NCI-H2196 (cell line): ENCODE measurements around the gene CHST9.
"Not testable (repeated sequence)": the region's sequence is repeated elsewhere in the genome, so short reads cannot be mapped to it uniquely, and the experiment has no call there.

ENCODE experiments used
- DNase-seq: peaks from one replicate; lab custom pipeline; 2025; ENCODE audit not compliant: unreplicated experiment; lab: John Stamatoyannopoulos, UW

CHST9 gene

DNA sequence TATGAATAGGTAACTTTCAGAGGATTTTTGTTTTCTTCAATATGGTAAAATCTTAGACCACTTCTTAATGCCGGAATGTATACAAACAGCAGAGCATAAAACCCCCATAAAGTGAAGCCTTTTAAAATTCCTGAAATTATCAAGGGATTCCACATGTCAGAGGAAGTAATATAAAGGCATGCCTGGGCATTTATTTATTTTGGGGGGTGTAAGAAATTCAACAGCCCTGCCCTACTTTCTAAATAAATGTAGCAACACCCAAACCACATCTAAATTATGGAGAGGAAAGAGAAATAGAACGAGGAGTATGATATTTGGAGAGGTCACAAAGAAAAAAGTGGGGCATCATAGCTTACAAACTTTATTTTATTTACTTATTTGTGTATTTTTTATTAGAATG lies 9.9 kb downstream of the CHST9 start:
- DNase-seq, result no peak

GRCh38 chr18:27171993-27172392 lies 13.1 kb downstream of the CHST9 start:
- DNase-seq, result no peak

DNA sequence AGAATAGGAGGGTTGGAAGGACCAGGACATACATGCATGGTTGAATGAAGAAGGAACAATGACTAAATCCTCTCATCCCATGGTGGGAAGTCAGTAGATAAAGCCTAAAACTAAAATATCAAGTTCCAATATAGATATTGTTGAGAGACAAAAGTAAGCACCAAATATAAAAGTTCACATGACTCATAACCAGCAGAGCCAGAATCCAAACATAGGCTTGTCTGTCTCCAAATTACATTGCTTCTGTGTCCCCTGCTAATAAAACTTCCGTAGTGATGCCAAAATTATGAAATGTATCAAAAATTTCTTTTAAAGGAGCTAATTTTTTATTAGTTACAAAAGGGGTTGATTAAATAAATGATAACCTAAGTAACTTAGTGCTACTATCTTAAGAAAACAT lies 19.7 kb downstream of the CHST9 start:
- no peak for DNase-seq

- no peak for DNase-seq
Measured at GRCh38 chr18:27164905-27165304, 20.2 kb downstream of the CHST9 start.

DNA sequence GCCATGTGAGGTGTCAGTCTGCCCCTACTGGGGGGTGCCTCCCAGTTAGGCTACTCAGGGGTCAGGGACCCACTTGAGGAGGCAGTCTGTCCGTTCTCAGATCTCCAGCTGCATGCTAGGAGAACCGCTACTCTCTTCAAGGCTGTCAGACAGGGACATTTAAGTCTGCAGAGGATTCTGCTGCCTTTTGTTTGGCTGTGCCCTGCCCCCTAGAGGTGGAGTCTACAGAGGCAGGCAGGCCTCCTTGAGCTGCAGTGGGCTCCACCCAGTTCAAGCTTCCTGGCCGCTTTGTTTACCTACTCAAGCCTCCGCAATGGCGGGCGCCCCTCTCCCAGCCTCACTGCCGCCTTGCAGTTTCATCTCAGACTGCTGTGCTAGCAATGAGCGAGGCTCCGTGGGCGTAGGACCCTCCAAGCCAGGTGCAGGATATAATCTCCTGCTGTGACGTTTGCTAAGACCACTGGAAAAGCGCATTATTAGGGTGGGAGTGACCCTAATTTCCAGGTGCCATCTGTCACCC lies 21.9 kb downstream of the CHST9 start:
- not testable (repeated sequence) for DNase-seq

- DNase-seq, result not testable (repeated sequence)
Measured at GRCh38 chr18:27149240-27149639, 35.9 kb downstream of the CHST9 start.

DNA sequence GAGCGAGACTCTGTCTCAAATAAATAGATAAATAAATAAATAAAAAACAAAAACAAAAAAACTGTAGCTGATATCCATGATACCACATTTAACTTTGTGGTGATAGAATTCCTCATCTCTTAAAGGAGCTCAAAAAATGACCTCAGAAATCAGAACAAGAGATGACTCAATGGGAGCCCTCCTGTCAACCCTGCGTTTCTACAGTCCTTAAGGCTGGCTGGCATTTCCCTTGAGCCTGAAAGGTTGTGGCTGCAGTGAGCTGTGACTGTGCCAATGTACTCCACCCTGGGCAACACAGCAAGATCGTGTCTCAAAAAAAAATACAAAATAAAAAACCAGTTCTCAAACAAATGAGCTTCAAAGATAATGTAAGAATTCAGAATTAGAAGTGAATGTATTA lies 40.4 kb downstream of the CHST9 start:
- no peak for DNase-seq

- DNase-seq, result no peak
Measured at GRCh38 chr18:27143580-27144287, 41.4 kb downstream of the CHST9 start.

DNA sequence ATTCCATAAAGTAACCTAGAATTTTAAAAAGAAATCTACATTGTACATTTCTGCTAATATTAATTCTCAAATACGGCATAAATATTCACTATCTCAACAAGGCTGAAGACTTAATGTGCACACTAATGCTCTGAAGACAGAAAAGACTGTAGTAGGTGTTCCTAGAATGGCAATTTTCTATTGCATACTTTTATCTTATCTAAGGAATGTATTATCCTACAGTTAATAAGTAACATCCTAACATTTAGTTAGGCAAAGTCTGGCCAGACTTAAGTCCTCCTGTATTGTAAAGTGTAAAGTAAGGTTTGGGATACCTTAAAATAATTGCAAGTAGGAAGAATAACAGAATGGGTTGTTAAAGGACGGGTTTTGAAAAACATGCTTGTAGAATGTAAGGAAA lies 42.2 kb downstream of the CHST9 start:
- no peak for DNase-seq

DNA sequence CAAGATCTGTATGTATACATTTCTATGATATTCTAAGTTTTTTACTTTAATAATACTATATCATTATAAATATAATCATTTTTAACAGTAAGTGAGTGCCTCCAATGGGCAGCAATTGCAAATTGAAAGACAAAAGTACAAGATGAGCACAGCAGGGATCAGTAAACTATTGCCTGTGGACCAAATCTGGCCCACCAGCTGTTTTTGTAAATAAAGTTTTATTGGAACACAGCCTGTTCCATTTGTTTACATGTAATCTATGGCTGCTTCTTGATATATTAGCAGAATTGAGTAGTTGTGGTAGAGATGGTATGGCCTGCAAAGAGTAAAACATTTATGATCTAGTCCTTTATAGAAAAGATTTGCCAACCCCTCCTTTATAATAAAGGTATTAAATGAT lies 43.2 kb downstream of the CHST9 start:
- DNase-seq, result no peak

- DNase-seq, result no peak
Measured at GRCh38 chr18:27138079-27138478, 47.0 kb downstream of the CHST9 start.

DNA sequence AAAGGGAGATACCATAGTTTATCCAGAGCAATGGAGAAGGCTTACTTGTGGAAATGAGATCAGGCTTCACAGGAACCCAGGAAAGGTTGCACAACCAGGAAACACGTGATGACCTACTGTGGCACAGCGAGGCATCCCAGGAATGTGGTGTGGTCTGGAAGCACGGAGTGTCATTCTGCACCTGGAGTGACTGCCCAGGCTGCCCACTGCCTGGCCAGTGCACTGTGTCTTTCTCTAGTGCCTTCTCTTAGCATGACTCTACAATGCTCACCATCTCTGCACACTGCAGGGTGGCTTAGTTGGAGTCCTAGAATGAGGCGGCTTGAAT lies 48.9 kb downstream of the CHST9 start:
- DNase-seq, result no peak

DNA sequence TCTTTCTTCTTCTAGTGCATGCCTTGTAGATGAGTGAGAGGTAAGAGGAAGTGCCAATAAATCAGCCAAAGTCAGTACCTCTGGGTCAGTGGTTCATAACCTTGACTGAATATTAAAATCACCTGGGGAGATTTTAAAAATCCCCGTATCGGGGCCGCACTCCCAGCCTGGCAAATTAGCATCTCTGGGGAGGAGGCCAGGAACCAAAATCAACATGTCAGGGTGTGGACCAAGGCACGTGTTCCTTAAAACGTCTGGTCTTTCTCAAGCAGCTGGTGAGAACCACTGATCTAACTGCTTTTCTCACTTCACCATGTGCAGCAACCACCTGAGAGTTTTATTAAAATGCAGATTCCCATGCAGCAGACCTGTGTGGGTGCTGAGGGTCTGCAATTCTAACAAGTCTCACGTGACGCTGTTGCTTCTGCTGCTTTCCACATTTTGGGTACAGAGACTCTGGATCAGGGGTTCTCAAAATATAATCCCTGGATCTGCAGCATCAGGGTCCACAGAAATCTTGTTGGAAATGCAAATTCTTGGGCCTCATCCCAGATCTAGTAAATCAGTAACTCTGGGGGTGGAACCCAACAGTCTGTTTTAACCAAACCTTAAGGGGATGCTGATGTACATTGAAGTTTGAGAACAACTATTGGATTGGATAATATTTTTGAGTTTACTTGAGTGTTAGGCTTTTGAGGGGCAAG lies 49.5 kb downstream of the CHST9 start:
- DNase-seq, result no peak

DNA sequence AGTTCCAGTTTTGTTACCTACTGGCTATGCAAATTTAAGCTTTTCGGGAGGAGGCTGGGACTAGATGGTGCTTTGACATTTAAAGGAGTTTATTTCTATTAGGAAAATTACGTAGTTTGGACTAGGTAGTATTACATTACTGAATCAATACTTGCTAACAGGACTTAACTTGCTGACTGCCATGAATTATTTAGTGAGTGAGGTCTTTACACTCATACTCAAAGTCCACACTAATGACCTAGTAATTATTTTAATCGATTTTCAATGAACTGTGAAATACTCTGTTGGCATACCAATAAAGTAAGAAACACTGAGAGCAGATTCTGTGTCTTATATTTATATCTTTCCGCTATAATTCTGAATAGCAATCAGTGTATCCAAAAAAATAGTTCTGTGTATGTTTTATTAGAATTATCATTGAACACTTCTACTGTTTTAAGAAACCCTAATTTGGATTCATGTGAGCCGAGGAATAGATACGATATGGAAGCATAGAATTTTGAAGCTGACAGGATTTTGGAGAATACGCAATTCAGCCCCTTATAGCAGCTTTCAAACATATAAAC lies 55.0 kb downstream of the CHST9 start:
- DNase-seq, result no peak

DNA sequence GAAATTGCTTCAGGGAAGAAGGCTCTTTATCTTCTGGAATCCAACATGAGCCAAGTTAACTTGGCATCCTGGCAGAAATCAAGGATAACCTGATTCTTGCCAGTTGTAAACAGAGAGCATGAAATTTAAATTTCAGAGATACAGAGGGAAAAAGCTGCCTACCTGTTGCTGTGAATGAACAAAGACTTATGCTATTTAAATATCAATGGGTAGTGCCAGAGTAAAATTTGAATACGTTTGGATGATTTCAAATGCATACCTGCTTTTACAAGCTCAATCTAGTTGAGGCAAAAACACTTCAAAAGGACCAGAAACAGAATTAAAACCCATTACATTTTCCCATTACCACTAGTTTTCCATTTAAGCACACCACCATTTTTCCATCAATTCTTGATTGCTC lies 60.9 kb downstream of the CHST9 start:
- DNase-seq, result no peak

GRCh38 chr18:27121108-27121507 lies 64.0 kb downstream of the CHST9 start:
- DNase-seq, result no peak

DNA sequence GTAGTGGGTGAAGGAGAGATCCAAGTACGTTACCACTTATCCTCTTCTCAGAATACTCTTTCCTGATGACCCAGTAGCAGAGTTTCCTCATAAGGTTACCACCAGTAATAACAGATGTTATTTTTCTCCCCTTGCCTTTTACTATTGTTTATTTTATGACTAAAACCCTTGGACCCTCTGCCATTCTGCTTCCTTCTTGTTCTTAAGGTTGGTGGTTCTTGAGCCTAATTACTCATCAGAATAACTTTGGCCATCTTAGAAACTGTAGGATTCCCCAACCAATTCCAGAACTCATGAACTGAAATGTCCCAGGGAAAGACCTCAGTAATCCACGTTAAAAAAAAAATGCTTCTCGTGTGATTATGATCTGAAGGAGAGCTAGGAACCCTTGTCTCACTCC lies 64.9 kb downstream of the CHST9 start:
- no peak for DNase-seq

GRCh38 chr18:27118973-27119372 lies 66.1 kb downstream of the CHST9 start:
- no peak for DNase-seq

DNA sequence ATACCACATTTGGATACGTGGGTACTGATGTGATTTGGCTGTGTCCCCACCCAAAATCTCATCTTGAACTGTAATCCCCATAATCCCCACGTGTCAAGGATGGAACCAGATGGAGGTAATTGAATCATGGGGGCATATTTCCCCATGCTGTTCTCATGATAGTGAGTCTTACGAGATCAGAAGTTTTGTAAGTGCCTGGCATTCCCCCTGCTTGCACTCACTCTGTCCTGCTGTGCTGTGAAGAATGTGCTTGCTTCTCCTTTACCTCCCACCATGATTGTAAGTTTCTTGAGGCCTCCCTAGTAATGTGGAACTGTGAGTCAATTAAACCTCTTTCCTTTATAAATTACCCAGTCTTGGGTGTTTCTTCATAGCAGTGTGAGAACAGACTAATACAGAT lies 70.3 kb downstream of the CHST9 start:
- no peak for DNase-seq

DNA sequence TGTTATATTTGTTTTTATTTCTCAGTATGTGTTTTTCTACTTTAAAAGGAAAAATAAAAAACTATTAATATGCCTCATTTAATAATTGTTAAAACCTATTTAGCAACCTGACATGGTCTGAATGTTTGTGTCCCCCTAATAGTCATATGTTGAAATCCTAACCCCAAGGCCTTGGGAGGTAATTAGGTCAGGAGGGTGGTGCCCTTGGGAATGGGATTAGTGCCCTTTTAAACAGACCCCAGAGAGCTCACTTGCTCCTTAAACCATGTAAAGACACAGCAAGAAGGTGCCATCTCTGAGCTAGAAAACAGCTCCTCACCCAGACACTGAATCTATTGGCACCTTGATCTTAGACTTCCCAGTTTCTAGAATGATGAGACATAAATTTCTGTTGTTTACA lies 71.8 kb downstream of the CHST9 start:
- no peak for DNase-seq

DNA sequence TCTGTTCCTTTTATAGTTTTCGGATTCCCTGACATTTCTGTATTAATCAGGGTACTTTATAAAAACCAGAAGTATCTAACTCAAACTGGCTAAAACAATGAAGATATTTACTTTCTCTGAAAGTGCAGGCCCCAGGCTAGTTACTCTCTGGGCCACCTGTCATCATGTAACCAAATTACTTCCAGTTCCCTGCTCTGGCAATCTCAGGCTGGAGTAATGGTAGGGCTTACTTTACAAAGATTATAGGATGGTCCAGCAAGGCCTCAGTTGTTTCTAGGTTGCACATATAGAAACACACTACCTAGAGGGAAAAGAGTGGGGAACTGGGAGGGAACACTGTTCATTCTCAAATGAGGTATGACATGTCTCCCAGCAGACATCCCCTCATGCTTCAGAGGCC lies 74.8 kb downstream of the CHST9 start:
- DNase-seq, result no peak

- no peak for DNase-seq
Measured at GRCh38 chr18:27109451-27109850, 75.7 kb downstream of the CHST9 start.
